GM12873 (cell line): Measurements from ENCODE around the gene TMEM204.

ENCODE experiments used
- CTCF ChIP-seq: IDR thresholded peaks from 2 replicates; pipeline ENCODE4 v1.5.1; 2012; ENCODE audit warnings: low read depth, mild to moderate bottlenecking, moderate library complexity, low read length, control low read depth; ENCODE audit not compliant: insufficient read depth; ENCODE audit errors: missing control alignments

Gene TMEM204

GRCh38 chr16:1542166-1542500 is 8.7 kb downstream of the TMEM204 start:
- TF ChIP-seq CTCF: no peak

- no peak for TF ChIP-seq CTCF
Measured at GRCh38 chr16:1542533-1542932, 9.1 kb downstream of the TMEM204 start.

GRCh38 chr16:1543085-1543896 is 9.8 kb downstream of the TMEM204 start:
- peak; percentile 6 for TF ChIP-seq CTCF

GRCh38 chr16:1545044-1546040 is 11.9 kb downstream of the TMEM204 start:
- no peak for TF ChIP-seq CTCF

- TF ChIP-seq CTCF: no peak
Measured at GRCh38 chr16:1546430-1546829, 13.0 kb downstream of the TMEM204 start.

- TF ChIP-seq CTCF: no peak
Measured at GRCh38 chr16:1548233-1548632, 14.8 kb downstream of the TMEM204 start.

GRCh38 chr16:1548727-1549126 is 15.3 kb downstream of the TMEM204 start:
- TF ChIP-seq CTCF: no peak
